ENCODE measurements around the gene CLSTN1. TPM values are rescaled to one million over a fixed set of nuclear protein-coding genes. Genes with fewer than 3 reads are reported as not detected.

CLSTN1 gene
- total and polyA plus RNA-seq, 10 of the 15 experiments (the other 5 are each of a cell fraction or from before 2014, with no cell fraction given) = 2.7 to 64.4 (median 23.2) TPM

DNA sequence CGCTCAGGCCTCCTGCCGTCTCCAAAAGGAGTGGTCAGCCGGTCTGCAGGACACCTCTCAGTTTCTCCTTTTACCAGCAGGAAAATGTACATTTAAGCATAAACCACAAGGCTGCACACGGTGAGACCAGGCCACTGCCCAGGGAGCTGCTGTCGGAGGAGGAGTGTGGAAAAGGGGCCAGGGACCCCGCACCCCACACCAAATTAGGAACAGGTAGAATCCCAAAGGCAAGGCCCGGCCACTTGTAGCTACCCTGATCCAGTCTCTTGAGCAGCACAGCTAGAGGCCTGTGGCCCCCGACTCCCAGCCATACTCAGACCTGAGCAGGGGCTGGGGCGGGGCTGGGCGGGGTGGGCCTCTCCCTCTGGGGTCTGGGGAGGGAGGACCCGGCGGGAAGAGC is 94.2 kb downstream of the CLSTN1 start:
- no TSS peak for BruUV-seq (replicated peaks)
- intact Hi-C loops (cut with micrococcal nuclease; ENCODE audit: unreplicated experiment) = no loop called here
- ChIA-PET SMC1A (ENCODE audit: uncharacterized antibody, unreplicated experiment) (no interaction called here), POLR2A (no interaction called here), CTCF (no interaction called here), RAD21 (ENCODE audit: unreplicated experiment) (no interaction called here)
- 96% methylated on average over 7 of the region's 12 CpGs for WGBS (ENCODE audit: insufficient coverage, insufficient replicate concordance, low lambda C conversion rate, missing lambda C conversion rate)
- ATAC-seq = no peak
- TF ChIP-seq FOS (IDR thresholded peaks at IDR 0.05; ENCODE audit: borderline replicate concordance, extremely low read depth, insufficient read length) (no peak), EP300 (IDR thresholded peaks at IDR 0.05; ENCODE audit: borderline replicate concordance in 1 of 2, control insufficient read depth in 1 of 2, low read depth in 2 of 2, low read length in 2 of 2) (no peak), SUPT20H (IDR thresholded peaks at IDR 0.05; ENCODE audit: borderline replicate concordance, control insufficient read depth, low read depth, low read length) (no peak), IKZF1 (conservative IDR thresholded peaks at IDR 0.05) (no peak), POU2F2 (IDR thresholded peaks at IDR 0.05; ENCODE audit: borderline replicate concordance, low read depth, low read length) (no peak), GABPA (IDR thresholded peaks at IDR 0.05; ENCODE audit: low read depth) (no peak), SIN3A (IDR thresholded peaks at IDR 0.05; ENCODE audit: low read depth, low read length) (no peak), MEF2B (IDR thresholded peaks at IDR 0.05; ENCODE audit: partially characterized antibody, poor library complexity, severe bottlenecking) (no peak), RUNX3 (IDR thresholded peaks at IDR 0.05; ENCODE audit: low read length) (no peak), LARP7 (IDR thresholded peaks at IDR 0.05) (no peak), EGR1 (IDR thresholded peaks at IDR 0.05; ENCODE audit: borderline replicate concordance in 1 of 2, low read depth in 2 of 2, low read length in 2 of 2) (no peak), BHLHE40 (IDR thresholded peaks at IDR 0.05; ENCODE audit: borderline replicate concordance in 1 of 2, low read depth in 2 of 2, low read length in 1 of 2) (no peak), ZNF217 (IDR thresholded peaks at IDR 0.05) (no peak), RB1 (IDR thresholded peaks at IDR 0.05; ENCODE audit: borderline replicate concordance) (no peak), JUND (IDR thresholded peaks at IDR 0.05; ENCODE audit: low read depth, low read length) (no peak)
- TF ChIP-seq, protein P1, sequence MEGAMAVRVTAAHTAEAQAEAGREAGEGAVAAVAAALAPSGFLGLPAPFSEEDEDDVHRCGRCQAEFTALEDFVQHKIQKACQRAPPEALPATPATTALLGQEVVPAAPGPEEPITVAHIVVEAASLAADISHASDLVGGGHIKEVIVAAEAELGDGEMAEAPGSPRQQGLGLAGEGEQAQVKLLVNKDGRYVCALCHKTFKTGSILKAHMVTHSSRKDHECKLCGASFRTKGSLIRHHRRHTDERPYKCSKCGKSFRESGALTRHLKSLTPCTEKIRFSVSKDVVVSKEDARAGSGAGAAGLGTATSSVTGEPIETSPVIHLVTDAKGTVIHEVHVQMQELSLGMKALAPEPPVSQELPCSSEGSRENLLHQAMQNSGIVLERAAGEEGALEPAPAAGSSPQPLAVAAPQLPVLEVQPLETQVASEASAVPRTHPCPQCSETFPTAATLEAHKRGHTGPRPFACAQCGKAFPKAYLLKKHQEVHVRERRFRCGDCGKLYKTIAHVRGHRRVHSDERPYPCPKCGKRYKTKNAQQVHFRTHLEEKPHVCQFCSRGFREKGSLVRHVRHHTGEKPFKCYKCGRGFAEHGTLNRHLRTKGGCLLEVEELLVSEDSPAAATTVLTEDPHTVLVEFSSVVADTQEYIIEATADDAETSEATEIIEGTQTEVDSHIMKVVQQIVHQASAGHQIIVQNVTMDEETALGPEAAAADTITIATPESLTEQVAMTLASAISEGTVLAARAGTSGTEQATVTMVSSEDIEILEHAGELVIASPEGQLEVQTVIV (IDR thresholded peaks at IDR 0.05; ENCODE audit: borderline replicate concordance, partially characterized antibody) = no peak
- TF ChIP-seq, protein P2, sequence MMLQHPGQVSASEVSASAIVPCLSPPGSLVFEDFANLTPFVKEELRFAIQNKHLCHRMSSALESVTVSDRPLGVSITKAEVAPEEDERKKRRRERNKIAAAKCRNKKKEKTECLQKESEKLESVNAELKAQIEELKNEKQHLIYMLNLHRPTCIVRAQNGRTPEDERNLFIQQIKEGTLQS (IDR thresholded peaks at IDR 0.05; ENCODE audit: borderline replicate concordance, extremely low read depth, low read depth, low read length) = no peak
- TF ChIP-seq, protein P3, sequence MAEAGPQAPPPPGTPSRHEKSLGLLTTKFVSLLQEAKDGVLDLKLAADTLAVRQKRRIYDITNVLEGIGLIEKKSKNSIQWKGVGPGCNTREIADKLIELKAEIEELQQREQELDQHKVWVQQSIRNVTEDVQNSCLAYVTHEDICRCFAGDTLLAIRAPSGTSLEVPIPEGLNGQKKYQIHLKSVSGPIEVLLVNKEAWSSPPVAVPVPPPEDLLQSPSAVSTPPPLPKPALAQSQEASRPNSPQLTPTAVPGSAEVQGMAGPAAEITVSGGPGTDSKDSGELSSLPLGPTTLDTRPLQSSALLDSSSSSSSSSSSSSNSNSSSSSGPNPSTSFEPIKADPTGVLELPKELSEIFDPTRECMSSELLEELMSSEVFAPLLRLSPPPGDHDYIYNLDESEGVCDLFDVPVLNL (IDR thresholded peaks at IDR 0.05; ENCODE audit: low read depth, low read length) = no peak
- Histone ChIP-seq H2AFZ (ENCODE audit: control insufficient read depth, low read depth, low read length) (no peak overlapping the region), H3K36me3 (ENCODE audit: control insufficient read depth in 2 of 2, insufficient read depth in 2 of 2, low read length in 1 of 2) (peaks cover 33 to 54% of the 10 kb centered on the region in 2 experiments), H3K4me1 (ENCODE audit: control insufficient read depth, insufficient read depth, low read length) (no peaks in the 10 kb centered on the region), H3K9ac (ENCODE audit: control insufficient read depth, insufficient read depth, low read length) (no peak overlapping the region), H3K79me2 (ENCODE audit: control insufficient read depth, insufficient read depth, low read length) (no peaks in the 10 kb centered on the region), H3K9me3 (replicated peaks; ENCODE audit: control insufficient read depth, insufficient read depth, low read length) (no peaks in the 10 kb centered on the region; the same call in 2 of the 3 replicates), H3K4me3 (no peak overlapping the region), H3K27ac (ENCODE audit: control insufficient read depth, insufficient read depth) (no peak overlapping the region), H3K27me3 (replicated peaks in 1 of 2; ENCODE audit: control insufficient read depth in 2 of 2, insufficient read depth in 2 of 2, low read length in 1 of 2) (no peaks in the 10 kb centered on the region), H4K20me1 (ENCODE audit: control insufficient read depth, insufficient read depth) (no peaks in the 10 kb centered on the region), H3K4me2 (ENCODE audit: control insufficient read depth, insufficient read depth) (no peak overlapping the region)
- in situ Hi-C loops (cut with MboI) = no loop called here
- no peak for FAIRE-seq
- DNase-seq (ENCODE audit: low read depth, low spot score) = no peak
